Stimulated activated CD4-positive, alpha-beta T cell treated with anti-CD3 and anti-CD28 coated beads, TNF-alpha, amount 100 ng/mL, for 4 hours (primary cell): ENCODE data around the gene TXNDC17.
"Not testable (repeated sequence)": the region's sequence is repeated elsewhere in the genome, so short reads cannot be mapped to it uniquely, and the experiment has no call there.

Experiments used
- DNase-seq, 3 experiments: peaks; one replicate each; pipeline ENCODE4 v3.0.0-alpha.2; 2020; ENCODE audit warnings: low read depth in 3 of 3

The TXNDC17 gene

GRCh38 chr17:6636616-6637457 is 4.0 kb upstream of the TXNDC17 start:
- no peak for DNase-seq

GRCh38 chr17:6637458-6637840 is 3.4 kb upstream of the TXNDC17 start:
- DNase-seq, result no peak

- no peak for DNase-seq
These were observed 2.6 kb upstream of the TXNDC17 start for GRCh38 chr17:6638046-6638908.

- no peak for DNase-seq
These were observed 1.8 kb upstream of the TXNDC17 start for GRCh38 chr17:6639014-6639585.

- peak in 1 of 3 experiments; percentile 29 for DNase-seq
These were observed 999 bp upstream of the TXNDC17 start for GRCh38 chr17:6639586-6640535.

GRCh38 chr17:6641247-6641863 is 495 bp downstream of the TXNDC17 start:
- no peak for DNase-seq

GRCh38 chr17:6642592-6642991 is 1.7 kb downstream of the TXNDC17 start:
- DNase-seq, result no peak

GRCh38 chr17:6643451-6644125 is 2.7 kb downstream of the TXNDC17 start:
- no peak for DNase-seq

GRCh38 chr17:6648181-6648580 is 7.3 kb downstream of the TXNDC17 start:
- no peak for DNase-seq

- DNase-seq, result peak; percentile 87 to 90 (median 89)
These were observed 10.6 kb downstream of the TXNDC17 start, which contains the start of the genes C17orf100 and MED31 for GRCh38 chr17:6651354-6651918. TSS of gene C17orf100 (plus strand) at chr17:6651762. CDS start at chr17:6651914, 152 bp downstream. TSS of gene MED31 (minus strand) at chr17:6651605. CDS start at chr17:6651528, 77 bp downstream.

- DNase-seq, result no peak
These were observed 11.1 kb downstream of the TXNDC17 start for GRCh38 chr17:6651919-6652452.

- no peak for DNase-seq
These were observed 14.2 kb downstream of the TXNDC17 start for GRCh38 chr17:6654841-6655731.

- DNase-seq, result not testable (repeated sequence)
These were observed 15.0 kb downstream of the TXNDC17 start for GRCh38 chr17:6655732-6656361.

GRCh38 chr17:6656797-6657632 is 16.2 kb downstream of the TXNDC17 start:
- not testable (repeated sequence) for DNase-seq

- DNase-seq, result no peak
These were observed 16.9 kb downstream of the TXNDC17 start for GRCh38 chr17:6657633-6658287.

- DNase-seq, result not testable (repeated sequence)
These were observed 17.6 kb downstream of the TXNDC17 start for GRCh38 chr17:6658411-6658810.
